AG08396 (cell line): Measurements from ENCODE around the gene LNPEP.

Experiments
- DNase-seq: peaks from one replicate; pipeline ENCODE4 v3.0.0; 2012; ENCODE audit warnings: low spot score, mixed read lengths

The LNPEP gene

GRCh38 chr5:96961053-96961452, 25.2 kb downstream of the LNPEP start:
- DNase-seq, result no peak

GRCh38 chr5:96962540-96962991, 26.7 kb downstream of the LNPEP start:
- DNase-seq, result no peak

- peak; percentile 62 for DNase-seq
Observed at GRCh38 chr5:96963267-96963666, 27.4 kb downstream of the LNPEP start.

- DNase-seq, result no peak
Observed at GRCh38 chr5:96966801-96967200, 30.9 kb downstream of the LNPEP start.

GRCh38 chr5:96967400-96967799, 31.5 kb downstream of the LNPEP start:
- DNase-seq, result no peak

- peak; percentile 38 for DNase-seq
Observed at GRCh38 chr5:96968074-96968473, 32.2 kb downstream of the LNPEP start.

GRCh38 chr5:96968614-96969013, 32.7 kb downstream of the LNPEP start:
- no peak for DNase-seq

GRCh38 chr5:96969366-96969765, 33.5 kb downstream of the LNPEP start:
- no peak for DNase-seq

GRCh38 chr5:96972599-96973334, 36.9 kb downstream of the LNPEP start:
- DNase-seq, result no peak

GRCh38 chr5:96973532-96974401, 37.9 kb downstream of the LNPEP start:
- no peak for DNase-seq

- DNase-seq, result no peak
Observed at GRCh38 chr5:96975656-96976055, 39.8 kb downstream of the LNPEP start.

GRCh38 chr5:96977228-96977627, 41.3 kb downstream of the LNPEP start:
- DNase-seq, result no peak

- peak; percentile 10 for DNase-seq
Observed at GRCh38 chr5:96978812-96979449, 43.1 kb downstream of the LNPEP start.

- DNase-seq, result no peak
Observed at GRCh38 chr5:96984506-96985192, 48.8 kb downstream of the LNPEP start.

- no peak for DNase-seq
Observed at GRCh38 chr5:96986450-96986849, 50.6 kb downstream of the LNPEP start.

GRCh38 chr5:96990102-96990501, 54.2 kb downstream of the LNPEP start:
- no peak for DNase-seq

GRCh38 chr5:96991708-96992107, 55.8 kb downstream of the LNPEP start:
- DNase-seq, result no peak

- no peak for DNase-seq
Observed at GRCh38 chr5:96993760-96994159, 57.9 kb downstream of the LNPEP start.

- DNase-seq, result no peak
Observed at GRCh38 chr5:96994493-96994892, 58.6 kb downstream of the LNPEP start.

- DNase-seq, result no peak
Observed at GRCh38 chr5:96995419-96995818, 59.5 kb downstream of the LNPEP start.

- peak; percentile 9 for DNase-seq
Observed at GRCh38 chr5:96997265-96997859, 61.5 kb downstream of the LNPEP start.

GRCh38 chr5:96999856-97000255, 64.0 kb downstream of the LNPEP start:
- DNase-seq, result no peak
